SU-DHL-6 (cell line): ENCODE data around the gene ANXA1.

Experiments
- CTCF ChIP-seq: fragments of 200-600 bp; sonication (generic); IDR thresholded peaks from one replicate; pipeline ENCODE4 v1.5.1; 2017; ENCODE audit warnings: antibody characterized with exemption, mild to moderate bottlenecking, low read length, moderate library complexity; ENCODE audit not compliant: insufficient read depth, poor library complexity, severe bottlenecking
- EZH2phosphoT487 ChIP-seq: fragments of 200-600 bp; sonication (generic), shearing (Covaris generic); conservative IDR thresholded peaks from 2 replicates; pipeline ENCODE4 v1.6.1; 2018; ENCODE audit warnings: mild to moderate bottlenecking, antibody characterized with exemption, low read length, moderate library complexity, mixed read lengths

DNA sequence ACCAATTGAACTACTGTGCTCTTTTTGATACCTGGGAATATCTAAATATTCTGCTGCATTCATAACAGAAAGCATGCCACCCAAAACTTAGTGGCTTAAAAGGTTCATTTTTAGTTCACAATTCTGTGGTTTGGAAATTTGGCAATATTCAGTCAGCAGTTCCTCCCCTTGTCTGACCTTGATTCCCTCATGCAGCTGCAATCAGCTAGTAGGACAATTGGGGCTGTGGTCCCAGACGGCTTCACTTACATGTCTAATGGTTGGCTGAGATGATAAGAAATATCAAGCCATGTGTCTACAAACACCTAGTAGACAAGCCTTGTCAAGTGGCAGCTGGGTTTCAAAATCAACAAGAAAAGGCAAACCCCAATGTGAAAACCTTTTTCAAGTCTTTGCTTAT, 51.3 kb downstream of the ANXA1 start:
- TF ChIP-seq CTCF (no peak), EZH2phosphoT487 (no peak)
